Panc1 (cell line): ENCODE measurements around the gene ZNF391. TPM values are rescaled to one million over a fixed set of nuclear protein-coding genes. Genes with fewer than 3 reads are reported as not detected.

Experiments used
- ATAC-seq: fragments of 200-7000 bp; cut with Tn5 transposase; 2 replicates; pipeline ENCODE4 v1.9.1; 2020; ENCODE audit warnings: mild to moderate bottlenecking, moderate library complexity
- Bru-seq: library from RNA; stranded (reverse); fragments of 400-500 nt; gene quantifications from one replicate; lab custom pipeline; 2021; lab: Mats Ljungman, UMichigan
- BruChase-seq, 2 experiments: library from RNA; stranded (reverse); fragments of 400-500 nt; gene quantifications; one replicate each; lab custom pipeline; 2021; lab: Mats Ljungman, UMichigan
- BruUV-seq: library from RNA; stranded (reverse); fragments of 400-500 nt; replicated peaks from 2 replicates; lab custom pipeline; 2021; lab: Mats Ljungman, UMichigan
- CTCF ChIA-PET: fragments of 300-600 bp; sonication (Branson Sonifier 250); formaldehyde crosslinking; loops from one replicate; lab custom pipeline; 2022; ENCODE audit warnings: antibody characterized with exemption; lab: Charles Lee
- POLR2A ChIA-PET: fragments of 300-600 bp; sonication (Branson Sonifier 250); formaldehyde crosslinking; loops from one replicate; lab custom pipeline; 2022; ENCODE audit warnings: antibody characterized with exemption; lab: Charles Lee
- DNase-seq: peaks from one replicate; pipeline ENCODE4 v3.0.0-alpha.2; 2010; ENCODE audit warnings: low read depth, low spot score
- H3K27ac ChIP-seq: 2 replicates; pipeline ENCODE4 v1.5.1; 2011; ENCODE audit warnings: mild to moderate bottlenecking, low read length, inconsistent platforms
- H3K27me3 ChIP-seq: fragments of 200-500 bp; sonication (Bioruptor generic); 2 replicates; pipeline ENCODE4 v1.6.0; 2014; ENCODE audit warnings: low read length, inconsistent platforms; ENCODE audit not compliant: control insufficient read depth, insufficient read depth
- H3K36me3 ChIP-seq: fragments of 200-500 bp; sonication (Bioruptor generic); 2 replicates; pipeline ENCODE4 v1.5.1; 2014; ENCODE audit warnings: inconsistent platforms, mild to moderate bottlenecking, low read length, moderate library complexity; ENCODE audit not compliant: control insufficient read depth, insufficient read depth
- H3K4me1 ChIP-seq: 2 replicates; pipeline ENCODE4 v1.5.1; 2011; ENCODE audit warnings: inconsistent platforms, mild to moderate bottlenecking, low read length, moderate library complexity; ENCODE audit not compliant: control insufficient read depth, insufficient read depth
- H3K4me3 ChIP-seq, 2 experiments: 2 replicates each; pipeline ENCODE4 v1.5.1; 2011 to 2012; ENCODE audit warnings: low read depth in 2 of 2, low read length in 2 of 2, mild to moderate bottlenecking in 2 of 2, inconsistent platforms in 1 of 2, moderate library complexity in 1 of 2
- H3K9me3 ChIP-seq: fragments of 200-500 bp; sonication (Bioruptor generic); 2 replicates; pipeline ENCODE4 v1.5.1; 2014; ENCODE audit warnings: low read depth, mild to moderate bottlenecking, inconsistent platforms, low read length, moderate library complexity; ENCODE audit not compliant: control insufficient read depth, insufficient read depth
- POLR2AphosphoS5 ChIP-seq: IDR thresholded peaks from 2 replicates; pipeline ENCODE4 v1.6.1; 2012; ENCODE audit warnings: mild to moderate bottlenecking, low read depth, low read length, moderate library complexity
- REST ChIP-seq, 2 experiments: IDR thresholded peaks; 2 replicates each; pipeline ENCODE4 v1.6.1; 2011 to 2012; ENCODE audit warnings: low read depth in 2 of 2, control low read depth in 1 of 2, low read length in 1 of 2, mild to moderate bottlenecking in 1 of 2, moderate library complexity in 1 of 2; ENCODE audit not compliant: insufficient read depth in 1 of 2
- SIN3A ChIP-seq: IDR thresholded peaks from 2 replicates; pipeline ENCODE4 v1.6.1; 2012; ENCODE audit warnings: low read depth, mild to moderate bottlenecking, low read length, moderate library complexity, borderline replicate concordance; ENCODE audit not compliant: insufficient read depth
- TCF7L2 ChIP-seq: IDR thresholded peaks from 2 replicates; pipeline ENCODE4 v1.6.1; 2011; ENCODE audit warnings: mild to moderate bottlenecking, low read depth, low read length, inconsistent platforms
- in situ Hi-C: cut with HindIII; loops from 2 replicates; pipeline ENCODE4 v1.10.0; 2016; ENCODE audit warnings: low sequenced_read_pairs, low pct_unique_long_range_greater_than_20kb
- intact Hi-C: fragments of 100-400 bp; cut with micrococcal nuclease; formaldehyde crosslinking; loops from one replicate; pipeline ENCODE4 v1.10.0; 2022; ENCODE audit not compliant: unreplicated experiment
- long read RNA-seq: library from polyadenylated mRNA; unstranded; transcript quantifications from one replicate; pipeline ENCODE4 v2.0.0, GENCODE V29; 2021; ENCODE audit not compliant: unreplicated experiment
- polyA plus RNA-seq: library from polyadenylated mRNA; unstranded; fragments of >200 nt; gene quantifications from one replicate; pipeline ENCODE4 v1.2.1, GENCODE V29; 2012; ENCODE audit warnings: missing spikeins; ENCODE audit not compliant: insufficient read length
- total RNA-seq: library from RNA; stranded (reverse); gene quantifications from one replicate; pipeline ENCODE4 v1.2.1, GENCODE V29; 2021; ENCODE audit not compliant: unreplicated experiment
- TF ChIP-seq, protein P1 (sequence below): fragments of 450-650 bp; IDR thresholded peaks from 2 replicates; pipeline ENCODE4 v1.5.1; 2017; ENCODE audit warnings: mild to moderate bottlenecking

ZNF391 gene
- total RNA-seq (4.4 TPM), Bru-seq, nascent RNA (percentile 60 among the genes with signal in this experiment), BruChase-seq, experiment 1, labeled RNA remaining after a 2-hour chase (percentile 68 among the genes with signal in this experiment), BruChase-seq, experiment 2, labeled RNA remaining after a 6-hour chase (percentile 55 among the genes with signal in this experiment)
- 1.6 TPM for polyA plus RNA-seq
- long read RNA-seq, partial matches to known transcripts: 0 of 5 reads
- long read RNA-seq, other reads (novel, unspliced or antisense): 2 of 5 reads

GRCh38 chr6:27388293-27389197 lies at the start of gene ZNF391:
TSS of gene ZNF391 (plus strand) at chr6:27388759. CDS start at chr6:27400371, 11,612 bp downstream.
- ChIA-PET CTCF (no interaction called here), POLR2A (no interaction called here)
- intact Hi-C loops: no loop called here
- Histone ChIP-seq H3K27me3 (no peaks in the 10 kb centered on the region), H3K4me1 (peaks cover 6% of the 10 kb centered on the region), H3K27ac (peak within 1 kb of the TSS; percentile 93), H3K36me3 (no peaks in the 10 kb centered on the region), H3K4me3 (peak within 1 kb of the TSS; percentile 74 to 94), H3K9me3 (peaks cover 18% of the 10 kb centered on the region; the same call in 1 of the 2 replicates)
- in situ Hi-C loops: no loop called here
- peak; percentile 80 for DNase-seq
- TF ChIP-seq TCF7L2 (peak; percentile 82), POLR2AphosphoS5 (peak; percentile 87)
- TF ChIP-seq, protein P1, sequence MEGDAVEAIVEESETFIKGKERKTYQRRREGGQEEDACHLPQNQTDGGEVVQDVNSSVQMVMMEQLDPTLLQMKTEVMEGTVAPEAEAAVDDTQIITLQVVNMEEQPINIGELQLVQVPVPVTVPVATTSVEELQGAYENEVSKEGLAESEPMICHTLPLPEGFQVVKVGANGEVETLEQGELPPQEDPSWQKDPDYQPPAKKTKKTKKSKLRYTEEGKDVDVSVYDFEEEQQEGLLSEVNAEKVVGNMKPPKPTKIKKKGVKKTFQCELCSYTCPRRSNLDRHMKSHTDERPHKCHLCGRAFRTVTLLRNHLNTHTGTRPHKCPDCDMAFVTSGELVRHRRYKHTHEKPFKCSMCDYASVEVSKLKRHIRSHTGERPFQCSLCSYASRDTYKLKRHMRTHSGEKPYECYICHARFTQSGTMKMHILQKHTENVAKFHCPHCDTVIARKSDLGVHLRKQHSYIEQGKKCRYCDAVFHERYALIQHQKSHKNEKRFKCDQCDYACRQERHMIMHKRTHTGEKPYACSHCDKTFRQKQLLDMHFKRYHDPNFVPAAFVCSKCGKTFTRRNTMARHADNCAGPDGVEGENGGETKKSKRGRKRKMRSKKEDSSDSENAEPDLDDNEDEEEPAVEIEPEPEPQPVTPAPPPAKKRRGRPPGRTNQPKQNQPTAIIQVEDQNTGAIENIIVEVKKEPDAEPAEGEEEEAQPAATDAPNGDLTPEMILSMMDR: no peak
- no TSS peak for BruUV-seq
- peak; percentile 97 for ATAC-seq

- ATAC-seq (no peak), DNase-seq (no peak)
- ChIA-PET CTCF (no interaction called here), POLR2A (no interaction called here)
- BruUV-seq: no TSS peak
- no peaks in the 10 kb centered on the region for H3K27me3 ChIP-seq
- in situ Hi-C loops (no loop called here), intact Hi-C loops (no loop called here)
- no peak overlapping the region for H3K4me3 ChIP-seq
- H3K36me3 ChIP-seq: no peaks in the 10 kb centered on the region
- no peak overlapping the region for H3K27ac ChIP-seq
- H3K9me3 ChIP-seq: peaks cover 31% of the 10 kb centered on the region; the same call in 1 of the 2 replicates
- TF ChIP-seq, protein P1: no peak
- TF ChIP-seq TCF7L2 (no peak), SIN3A (no peak), POLR2AphosphoS5 (no peak), REST (IDR thresholded peaks at IDR 0.05; ENCODE audit: insufficient read depth in 1 of 2, low read depth in 2 of 2, low read length in 1 of 2) (no peak)
- H3K4me1 ChIP-seq: no peaks in the 10 kb centered on the region
Measured at GRCh38 chr6:27352850-27353249, 35.7 kb upstream of the ZNF391 start.
